Measurements from ENCODE around the gene SIRPA.

Gene SIRPA

DNA sequence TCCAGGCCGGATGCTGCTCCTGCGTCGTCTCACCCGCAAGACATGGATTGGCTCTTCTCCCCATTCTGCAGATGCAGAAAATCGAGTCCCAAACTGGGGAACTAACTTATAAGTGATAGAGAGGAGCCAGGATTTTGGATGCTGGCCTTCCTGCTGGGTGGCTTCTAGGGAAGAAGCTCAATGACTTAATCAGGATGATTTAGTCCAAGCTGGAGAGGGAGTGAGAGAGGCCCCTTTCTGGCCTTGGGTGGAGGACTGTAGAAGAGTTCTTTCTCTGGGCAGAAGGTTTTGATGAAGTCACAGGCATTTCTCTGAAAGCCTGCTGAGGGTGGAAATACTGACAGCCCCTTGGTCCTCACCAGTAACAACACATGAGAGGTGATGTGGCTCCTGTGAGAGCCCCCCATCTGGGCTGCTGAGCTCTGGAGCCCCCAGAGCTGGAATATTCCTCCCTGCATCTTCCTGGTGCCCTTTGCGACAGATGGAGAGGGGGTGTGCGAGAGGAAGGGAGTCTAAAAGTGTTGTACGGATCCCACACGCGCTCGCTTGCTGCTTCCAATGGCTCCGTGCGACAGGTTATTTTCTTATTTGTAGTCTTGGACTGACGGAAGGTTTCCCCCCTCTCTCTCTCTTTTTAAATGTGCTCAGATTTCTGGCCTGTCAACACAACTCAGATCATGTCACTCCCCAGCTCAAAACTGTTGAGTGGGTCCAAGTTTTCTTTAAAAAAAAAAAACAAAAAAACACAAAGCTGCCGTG, 3.5 kb downstream of the SIRPA start:
- Histone ChIP-seq H3K4me3 (replicated peaks; ENCODE audit: insufficient read depth, low read length) (peak overlapping the region; percentile 13), H3K27ac (replicated peaks) (peak overlapping the region; percentile 65), H3K27me3 (ENCODE audit: insufficient read depth, poor library complexity, severe bottlenecking) (no peaks in the 10 kb centered on the region)
- TF ChIP-seq REST (IDR thresholded peaks at IDR 0.05; ENCODE audit: insufficient replicate concordance, low read depth) (no peak), SPI1 (IDR thresholded peaks at IDR 0.05; ENCODE audit: borderline replicate concordance, low read depth) (no peak), POLR2AphosphoS5 (IDR thresholded peaks at IDR 0.05; ENCODE audit: low read depth) (no peak), GABPA (IDR thresholded peaks at IDR 0.05; ENCODE audit: low read depth) (no peak)
- TF ChIP-seq, protein P1, sequence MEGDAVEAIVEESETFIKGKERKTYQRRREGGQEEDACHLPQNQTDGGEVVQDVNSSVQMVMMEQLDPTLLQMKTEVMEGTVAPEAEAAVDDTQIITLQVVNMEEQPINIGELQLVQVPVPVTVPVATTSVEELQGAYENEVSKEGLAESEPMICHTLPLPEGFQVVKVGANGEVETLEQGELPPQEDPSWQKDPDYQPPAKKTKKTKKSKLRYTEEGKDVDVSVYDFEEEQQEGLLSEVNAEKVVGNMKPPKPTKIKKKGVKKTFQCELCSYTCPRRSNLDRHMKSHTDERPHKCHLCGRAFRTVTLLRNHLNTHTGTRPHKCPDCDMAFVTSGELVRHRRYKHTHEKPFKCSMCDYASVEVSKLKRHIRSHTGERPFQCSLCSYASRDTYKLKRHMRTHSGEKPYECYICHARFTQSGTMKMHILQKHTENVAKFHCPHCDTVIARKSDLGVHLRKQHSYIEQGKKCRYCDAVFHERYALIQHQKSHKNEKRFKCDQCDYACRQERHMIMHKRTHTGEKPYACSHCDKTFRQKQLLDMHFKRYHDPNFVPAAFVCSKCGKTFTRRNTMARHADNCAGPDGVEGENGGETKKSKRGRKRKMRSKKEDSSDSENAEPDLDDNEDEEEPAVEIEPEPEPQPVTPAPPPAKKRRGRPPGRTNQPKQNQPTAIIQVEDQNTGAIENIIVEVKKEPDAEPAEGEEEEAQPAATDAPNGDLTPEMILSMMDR (IDR thresholded peaks at IDR 0.05; ENCODE audit: insufficient read depth, low read length) = no peak
- DNase-seq (ENCODE audit: low read depth in 1 of 2, low spot score in 1 of 2) = no peak

DNA sequence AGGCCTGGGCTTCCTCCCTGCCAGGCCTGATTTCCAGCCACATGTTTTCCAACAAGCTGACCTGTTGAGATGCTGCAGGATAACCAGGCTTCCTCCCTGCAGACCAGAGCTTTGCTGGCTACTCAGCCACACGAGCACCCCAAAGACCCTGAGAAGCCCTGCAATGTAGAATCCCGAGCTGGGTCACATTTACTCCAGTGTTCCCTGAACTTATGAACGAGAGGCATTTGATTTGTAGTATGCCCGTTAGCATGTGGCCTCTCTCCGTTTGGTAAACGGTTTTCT, 4.0 kb downstream of the SIRPA start:
- Histone ChIP-seq H3K27me3 (ENCODE audit: insufficient read depth, poor library complexity, severe bottlenecking) (no peaks in the 10 kb centered on the region), H3K27ac (replicated peaks) (no peak overlapping the region), H3K4me3 (replicated peaks; ENCODE audit: insufficient read depth, low read length) (no peak overlapping the region)
- no peak for DNase-seq (ENCODE audit: low read depth in 1 of 2, low spot score in 1 of 2)
- TF ChIP-seq, protein P1 (IDR thresholded peaks at IDR 0.05; ENCODE audit: insufficient read depth, low read length) = no peak
- no peak for TF ChIP-seq GABPA (IDR thresholded peaks at IDR 0.05; ENCODE audit: low read depth)
- TF ChIP-seq SPI1 (IDR thresholded peaks at IDR 0.05; ENCODE audit: borderline replicate concordance, low read depth) = no peak
- TF ChIP-seq POLR2AphosphoS5 (IDR thresholded peaks at IDR 0.05; ENCODE audit: low read depth) = no peak
- TF ChIP-seq REST (IDR thresholded peaks at IDR 0.05; ENCODE audit: insufficient replicate concordance, low read depth) = no peak

DNA sequence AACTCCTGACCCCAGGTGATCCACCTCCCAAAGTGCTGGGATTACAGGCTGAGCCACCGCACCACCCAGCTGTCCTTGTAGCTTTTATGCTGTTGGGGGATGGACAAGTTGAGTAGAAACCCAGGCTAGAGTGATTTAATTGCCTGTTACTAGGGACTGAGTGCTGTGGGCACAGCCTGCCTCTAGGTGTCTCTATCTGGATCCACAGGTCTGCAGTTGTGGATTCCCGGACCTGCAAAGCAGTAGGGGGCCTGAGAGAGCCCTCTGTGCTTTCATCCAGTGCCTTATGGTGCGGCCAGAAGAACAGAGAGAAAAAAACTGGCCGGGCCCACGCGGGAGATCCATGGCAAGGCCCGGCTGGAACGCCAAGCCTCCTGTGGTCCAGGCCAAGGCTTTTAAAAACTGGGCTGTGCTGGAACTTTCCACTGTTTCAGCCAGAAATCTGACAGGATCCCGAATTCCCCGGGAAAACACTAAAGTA, 5.2 kb downstream of the SIRPA start:
- no peak overlapping the region for H3K27ac ChIP-seq (replicated peaks)

More for the DNA sequence above, 5.2 kb downstream of the SIRPA start:
- Histone ChIP-seq H3K4me3 (replicated peaks; ENCODE audit: insufficient read depth, low read length) (no peak overlapping the region), H3K27me3 (ENCODE audit: insufficient read depth, poor library complexity, severe bottlenecking) (no peaks in the 10 kb centered on the region)
- DNase-seq (ENCODE audit: low read depth in 1 of 2, low spot score in 1 of 2) = peak in 1 of 2 experiments; percentile 51
- TF ChIP-seq, protein P1 (IDR thresholded peaks at IDR 0.05; ENCODE audit: insufficient read depth, low read length) = peak; percentile 57
- TF ChIP-seq SPI1 (IDR thresholded peaks at IDR 0.05; ENCODE audit: borderline replicate concordance, low read depth) = no peak

All from HL-60 (cell line).